Endothelial cell (in vitro differentiated cells): Measurements from ENCODE around the gene CRISPLD2. TPM values are rescaled to one million over a fixed set of nuclear protein-coding genes. Genes with fewer than 3 reads are reported as not detected.

ENCODE experiments used
- DNase-seq: peaks from one replicate; pipeline ENCODE4 v3.0.0; 2021; ENCODE audit warnings: low spot score
- H3K27ac Mint-ChIP-seq: one replicate; pipeline ENCODE4 v1.8.0; 2021; ENCODE audit warnings: mixed read lengths, inconsistent platforms; ENCODE audit not compliant: unreplicated experiment
- H3K27me3 Mint-ChIP-seq: one replicate; pipeline ENCODE4 v1.8.0; 2021; ENCODE audit warnings: mild to moderate bottlenecking, moderate library complexity, mixed read lengths, inconsistent platforms; ENCODE audit not compliant: unreplicated experiment
- H3K36me3 Mint-ChIP-seq: one replicate; pipeline ENCODE4 v1.8.0; 2021; ENCODE audit warnings: mild to moderate bottlenecking, low read depth, mixed read lengths, inconsistent platforms; ENCODE audit not compliant: unreplicated experiment
- H3K4me1 Mint-ChIP-seq: one replicate; pipeline ENCODE4 v1.8.0; 2021; ENCODE audit warnings: mild to moderate bottlenecking, mixed read lengths, inconsistent platforms; ENCODE audit not compliant: unreplicated experiment
- H3K4me3 Mint-ChIP-seq: one replicate; pipeline ENCODE4 v1.8.0; 2021; ENCODE audit warnings: mild to moderate bottlenecking, mixed read lengths, inconsistent platforms; ENCODE audit not compliant: unreplicated experiment
- H3K9me3 Mint-ChIP-seq: one replicate; pipeline ENCODE4 v1.8.0; 2021; ENCODE audit warnings: mixed read lengths, inconsistent platforms; ENCODE audit not compliant: unreplicated experiment
- CTCF ChIP-seq: fragments of 200-600 bp; sonication (generic); IDR thresholded peaks from one replicate; pipeline ENCODE4 v1.5.0; 2021; ENCODE audit warnings: antibody characterized with exemption; ENCODE audit not compliant: unreplicated experiment
- total RNA-seq: library from RNA; stranded (reverse); fragmentation: NEBNext Ultra II Directional; extraction: Animal tissue kit (Norgen Biotek cat#: 25700); gene quantifications from one replicate; pipeline ENCODE4 v1.2.1, GENCODE V29; 2021; ENCODE audit not compliant: unreplicated experiment

CRISPLD2 gene
- total RNA-seq, 1 donor from 2014 or later, result 0.54 TPM

- TF ChIP-seq CTCF, result no peak
- peaks cover 6% of the 10 kb centered on the region for H3K27me3 Mint-ChIP-seq
Measured at GRCh38 chr16:84807776-84808175, 12.0 kb upstream of the CRISPLD2 start.

GRCh38 chr16:84808826-84809225 lies 11.0 kb upstream of the CRISPLD2 start:
- H3K36me3 Mint-ChIP-seq, result no peaks in the 10 kb centered on the region
- H3K4me3 Mint-ChIP-seq, result no peak overlapping the region
- H3K27ac Mint-ChIP-seq, result no peak overlapping the region
- no peaks in the 10 kb centered on the region for H3K9me3 Mint-ChIP-seq
- TF ChIP-seq CTCF, result no peak
- no peaks in the 10 kb centered on the region for H3K4me1 Mint-ChIP-seq
- no peak for DNase-seq
- peaks cover 6% of the 10 kb centered on the region for H3K27me3 Mint-ChIP-seq

More at GRCh38 chr16:84807776-84808175, 12.0 kb upstream of the CRISPLD2 start:
- H3K9me3 Mint-ChIP-seq, result no peaks in the 10 kb centered on the region
- H3K27ac Mint-ChIP-seq, result no peak overlapping the region
- no peak overlapping the region for H3K4me3 Mint-ChIP-seq
- H3K4me1 Mint-ChIP-seq, result no peaks in the 10 kb centered on the region
- no peaks in the 10 kb centered on the region for H3K36me3 Mint-ChIP-seq
- DNase-seq, result no peak

GRCh38 chr16:84810518-84811273 lies 9.1 kb upstream of the CRISPLD2 start:
- no peak overlapping the region for H3K4me3 Mint-ChIP-seq
- H3K36me3 Mint-ChIP-seq, result no peaks in the 10 kb centered on the region
- H3K4me1 Mint-ChIP-seq, result no peaks in the 10 kb centered on the region
- H3K27ac Mint-ChIP-seq, result no peak overlapping the region
- H3K27me3 Mint-ChIP-seq, result peaks cover 7% of the 10 kb centered on the region
- no peak for DNase-seq
- H3K9me3 Mint-ChIP-seq, result no peaks in the 10 kb centered on the region
- no peak for TF ChIP-seq CTCF

- Mint-ChIP-seq H3K4me3 (no peak overlapping the region), H3K9me3 (no peaks in the 10 kb centered on the region), H3K4me1 (no peaks in the 10 kb centered on the region), H3K36me3 (no peaks in the 10 kb centered on the region), H3K27me3 (peaks cover 7% of the 10 kb centered on the region), H3K27ac (no peak overlapping the region)
- DNase-seq, result no peak
- no peak for TF ChIP-seq CTCF
Measured at GRCh38 chr16:84811529-84811928, 8.3 kb upstream of the CRISPLD2 start.

GRCh38 chr16:84813141-84813934 lies 6.4 kb upstream of the CRISPLD2 start:
- Mint-ChIP-seq H3K4me3 (no peak overlapping the region), H3K27me3 (peaks cover 5% of the 10 kb centered on the region), H3K36me3 (no peaks in the 10 kb centered on the region), H3K4me1 (no peaks in the 10 kb centered on the region), H3K9me3 (no peaks in the 10 kb centered on the region), H3K27ac (no peak overlapping the region)
- DNase-seq, result no peak
- TF ChIP-seq CTCF, result no peak
